Stimulated activated CD8-positive, alpha-beta memory T cell treated with anti-CD3 and anti-CD28 coated beads, Interleukin-12 subunit alpha, Interleukin-12 subunit beta, amount 100 ng/mL, for 24 hours (primary cell): ENCODE data around the gene CDC34.

Experiments
- DNase-seq: peaks from one replicate; pipeline ENCODE4 v3.0.0-alpha.2; 2020; ENCODE audit errors: extremely low read depth

Gene CDC34

GRCh38 chr19:497491-497868 is 34.1 kb upstream of the CDC34 start:
- DNase-seq, result no peak

- DNase-seq, result no peak
These were observed 33.6 kb upstream of the CDC34 start for GRCh38 chr19:497869-498510.

GRCh38 chr19:498511-498891 is 33.1 kb upstream of the CDC34 start:
- no peak for DNase-seq

GRCh38 chr19:498977-499623 is 32.5 kb upstream of the CDC34 start:
- DNase-seq, result no peak

- DNase-seq, result no peak
These were observed 29.9 kb upstream of the CDC34 start for GRCh38 chr19:501646-502045.

- no peak for DNase-seq
These were observed 26.9 kb upstream of the CDC34 start for GRCh38 chr19:504616-505015.

GRCh38 chr19:506404-507285 is 24.9 kb upstream of the CDC34 start:
- DNase-seq, result peak; percentile 88

- DNase-seq, result peak; percentile 68
These were observed 24.0 kb upstream of the CDC34 start, which contains the start of gene TPGS1 for GRCh38 chr19:507286-508203. Gene TPGS1 (plus strand): TSS chr19:507497. CDS start chr19:507507, 10 bp downstream.

GRCh38 chr19:508204-509150 is 23.1 kb upstream of the CDC34 start:
- DNase-seq, result no peak

GRCh38 chr19:510606-511100 is 20.9 kb upstream of the CDC34 start:
- peak; percentile 80 for DNase-seq

- DNase-seq, result peak; percentile 57
These were observed 20.3 kb upstream of the CDC34 start for GRCh38 chr19:511101-511851.

GRCh38 chr19:512547-513365 is 18.8 kb upstream of the CDC34 start:
- DNase-seq, result no peak

GRCh38 chr19:513368-514165 is 18.0 kb upstream of the CDC34 start:
- DNase-seq, result no peak

- no peak for DNase-seq
These were observed 17.3 kb upstream of the CDC34 start for GRCh38 chr19:514166-514663.

- no peak for DNase-seq
These were observed 13.6 kb upstream of the CDC34 start for GRCh38 chr19:517721-518597.

GRCh38 chr19:518598-519231 is 12.8 kb upstream of the CDC34 start:
- no peak for DNase-seq
